Mesendoderm (in vitro differentiated cells): ENCODE measurements around the gene ARMH4.

Experiments used
- DNase-seq: peaks from one replicate; pipeline ENCODE4 v3.0.0; 2013
- H2AK5ac ChIP-seq: 2 replicates; pipeline ENCODE4 v1.6.1; 2013; ENCODE audit warnings: low read length, inconsistent platforms
- H2BK120ac ChIP-seq: 2 replicates; pipeline ENCODE4 v1.6.1; 2013; ENCODE audit warnings: low read depth, mild to moderate bottlenecking, low read length, moderate library complexity, mixed read lengths
- H2BK15ac ChIP-seq: replicated peaks from 2 replicates; pipeline ENCODE4 v1.6.1; 2013; ENCODE audit warnings: low read depth, mild to moderate bottlenecking, moderate library complexity
- H2BK5ac ChIP-seq: 2 replicates; pipeline ENCODE4 v1.6.1; 2013; ENCODE audit warnings: low read length, inconsistent platforms
- H3K18ac ChIP-seq: 2 replicates; pipeline ENCODE4 v1.6.1; 2013; ENCODE audit warnings: mild to moderate bottlenecking, low read length, mixed read lengths
- H3K23ac ChIP-seq: one replicate; pipeline ENCODE4 v1.6.1; 2013; ENCODE audit warnings: low read length
- H3K27ac ChIP-seq: 2 replicates; pipeline ENCODE4 v1.5.1; 2013; ENCODE audit warnings: low read depth, mild to moderate bottlenecking, inconsistent platforms, low read length, moderate library complexity
- H3K27me3 ChIP-seq: 2 replicates; pipeline ENCODE4 v1.6.1; 2013; ENCODE audit warnings: low read length, control low read depth, mild to moderate bottlenecking, inconsistent platforms; ENCODE audit not compliant: insufficient read depth, poor library complexity
- H3K36me3 ChIP-seq: 2 replicates; pipeline ENCODE4 v1.6.1; 2013; ENCODE audit warnings: low read length, inconsistent platforms; ENCODE audit not compliant: control insufficient read depth, insufficient read depth
- H3K4ac ChIP-seq: one replicate; pipeline ENCODE4 v1.6.1; 2013; ENCODE audit warnings: low read depth, mild to moderate bottlenecking, low read length, moderate library complexity
- H3K4me1 ChIP-seq: 2 replicates; pipeline ENCODE4 v1.6.1; 2013; ENCODE audit warnings: low read depth, low read length, inconsistent platforms; ENCODE audit not compliant: control insufficient read depth
- H3K4me2 ChIP-seq: 2 replicates; pipeline ENCODE4 v1.6.1; 2013; ENCODE audit warnings: low read length
- H3K4me3 ChIP-seq: 2 replicates; pipeline ENCODE4 v1.5.1; 2013; ENCODE audit warnings: mild to moderate bottlenecking, low read length
- H3K56ac ChIP-seq: one replicate; pipeline ENCODE4 v1.6.1; 2013; ENCODE audit warnings: low read length
- H3K79me1 ChIP-seq: 2 replicates; pipeline ENCODE4 v1.6.1; 2013; ENCODE audit warnings: low read length, inconsistent platforms
- H3K79me2 ChIP-seq: 2 replicates; pipeline ENCODE4 v1.6.1; 2013; ENCODE audit warnings: mild to moderate bottlenecking, low read length; ENCODE audit not compliant: control insufficient read depth, insufficient read depth
- H3K9ac ChIP-seq: 2 replicates; pipeline ENCODE4 v1.6.1; 2013; ENCODE audit warnings: low read length, inconsistent platforms
- H4K5ac ChIP-seq: one replicate; pipeline ENCODE4 v1.6.1; 2013; ENCODE audit warnings: low read length
- H4K8ac ChIP-seq: one replicate; pipeline ENCODE4 v1.6.1; 2013; ENCODE audit warnings: low read depth, mild to moderate bottlenecking, control low read depth, low read length, moderate library complexity
- WGBS: extraction: QIAGEN DNeasy Blood & Tissue Kit; methylation state at CpG from one replicate; pipeline ENCODE4 v1.1.7; 2013; ENCODE audit warnings: low lambda C conversion rate, missing lambda C conversion rate; ENCODE audit not compliant: insufficient coverage; ENCODE audit errors: extremely low coverage; 5-methylcytosine and 5-hydroxymethylcytosine counted together

The ARMH4 gene

GRCh38 chr14:58196198-58196597 lies 44.2 kb upstream of the ARMH4 start:
- H3K4ac ChIP-seq = no peak overlapping the region
- no peak for DNase-seq
- H4K8ac ChIP-seq = no peak overlapping the region
- H2BK15ac ChIP-seq = no peak overlapping the region
- H3K56ac ChIP-seq = no peak overlapping the region
- no peak overlapping the region for H4K5ac ChIP-seq
- no peak overlapping the region for H2BK120ac ChIP-seq
- H3K18ac ChIP-seq = no peak overlapping the region
- peaks cover 6% of the 10 kb centered on the region for H3K79me2 ChIP-seq
- H3K27ac ChIP-seq = no peak overlapping the region
- WGBS = no CpG with 5 or more reads among the region's 1 CpG
- H3K79me1 ChIP-seq = peaks cover 4% of the 10 kb centered on the region
- no peak overlapping the region for H3K9ac ChIP-seq
- H3K4me2 ChIP-seq = no peak overlapping the region
- no peaks in the 10 kb centered on the region for H3K27me3 ChIP-seq
- H3K23ac ChIP-seq = no peak overlapping the region
- no peak overlapping the region for H2AK5ac ChIP-seq
- no peaks in the 10 kb centered on the region for H3K36me3 ChIP-seq
- H2BK5ac ChIP-seq = no peak overlapping the region
- no peak overlapping the region for H3K4me3 ChIP-seq
- no peaks in the 10 kb centered on the region for H3K4me1 ChIP-seq

GRCh38 chr14:58193542-58193941 lies 41.5 kb upstream of the ARMH4 start:
- no peak overlapping the region for H3K27ac ChIP-seq
- no peak overlapping the region for H2BK5ac ChIP-seq
- no peaks in the 10 kb centered on the region for H3K79me1 ChIP-seq
- H3K4ac ChIP-seq = no peak overlapping the region
- no peak overlapping the region for H3K9ac ChIP-seq
- H3K79me2 ChIP-seq = no peaks in the 10 kb centered on the region
- no peak overlapping the region for H4K8ac ChIP-seq
- no peak overlapping the region for H3K23ac ChIP-seq
- H2BK15ac ChIP-seq = no peak overlapping the region
- WGBS = no CpG with 5 or more reads among the region's 2 CpGs
- no peaks in the 10 kb centered on the region for H3K36me3 ChIP-seq
- no peak overlapping the region for H3K18ac ChIP-seq
- no peak overlapping the region for H3K56ac ChIP-seq
- no peak overlapping the region for H2BK120ac ChIP-seq
- no peak overlapping the region for H2AK5ac ChIP-seq
- no peak for DNase-seq
- H3K4me2 ChIP-seq = no peak overlapping the region
- no peak overlapping the region for H3K4me3 ChIP-seq
- H4K5ac ChIP-seq = no peak overlapping the region
- H3K27me3 ChIP-seq = no peaks in the 10 kb centered on the region
- H3K4me1 ChIP-seq = no peaks in the 10 kb centered on the region

GRCh38 chr14:58191763-58192601 lies 40.0 kb upstream of the ARMH4 start:
- no peak for DNase-seq
- Histone ChIP-seq H2AK5ac (no peak overlapping the region), H3K4me2 (no peak overlapping the region), H3K4me1 (no peaks in the 10 kb centered on the region), H3K79me2 (no peaks in the 10 kb centered on the region), H4K8ac (no peak overlapping the region), H2BK120ac (no peak overlapping the region), H3K9ac (no peak overlapping the region), H3K23ac (no peak overlapping the region), H3K79me1 (no peaks in the 10 kb centered on the region), H3K4me3 (no peak overlapping the region), H3K4ac (no peak overlapping the region), H2BK15ac (no peak overlapping the region), H3K27ac (no peak overlapping the region), H3K27me3 (no peaks in the 10 kb centered on the region), H3K56ac (no peak overlapping the region), H3K36me3 (no peaks in the 10 kb centered on the region), H2BK5ac (no peak overlapping the region), H4K5ac (no peak overlapping the region), H3K18ac (no peak overlapping the region)
- WGBS = no CpG with 5 or more reads among the region's 3 CpGs

- WGBS = no CpG with 5 or more reads among the region's 2 CpGs
- Histone ChIP-seq H4K5ac (no peak overlapping the region), H3K18ac (no peak overlapping the region), H3K27me3 (no peaks in the 10 kb centered on the region), H4K8ac (no peak overlapping the region), H3K23ac (no peak overlapping the region), H2BK120ac (no peak overlapping the region), H3K79me2 (no peaks in the 10 kb centered on the region), H2BK5ac (no peak overlapping the region), H3K9ac (no peak overlapping the region), H3K36me3 (no peaks in the 10 kb centered on the region), H3K79me1 (no peaks in the 10 kb centered on the region), H3K4ac (no peak overlapping the region), H2BK15ac (no peak overlapping the region), H3K4me3 (no peak overlapping the region), H3K4me1 (no peaks in the 10 kb centered on the region), H3K27ac (no peak overlapping the region), H2AK5ac (no peak overlapping the region), H3K56ac (no peak overlapping the region), H3K4me2 (no peak overlapping the region)
- DNase-seq = no peak
Measured at GRCh38 chr14:58189176-58189575, 37.2 kb upstream of the ARMH4 start.

- Histone ChIP-seq H2BK15ac (no peak overlapping the region), H3K27me3 (no peaks in the 10 kb centered on the region), H3K56ac (no peak overlapping the region), H4K8ac (no peak overlapping the region), H3K4me1 (no peaks in the 10 kb centered on the region), H4K5ac (no peak overlapping the region), H3K4ac (no peak overlapping the region), H3K18ac (no peak overlapping the region), H3K36me3 (no peaks in the 10 kb centered on the region), H3K9ac (no peak overlapping the region), H2BK5ac (no peak overlapping the region), H3K27ac (no peak overlapping the region), H3K4me3 (no peak overlapping the region), H3K79me2 (no peaks in the 10 kb centered on the region), H2AK5ac (no peak overlapping the region), H3K23ac (no peak overlapping the region), H3K79me1 (no peaks in the 10 kb centered on the region), H3K4me2 (no peak overlapping the region), H2BK120ac (no peak overlapping the region)
- WGBS = no CpG with 5 or more reads among the region's 5 CpGs
- DNase-seq = no peak
Measured at GRCh38 chr14:58177125-58177524, 25.1 kb upstream of the ARMH4 start.

GRCh38 chr14:58171090-58171489 lies 19.1 kb upstream of the ARMH4 start:
- Histone ChIP-seq H2BK120ac (no peak overlapping the region), H4K8ac (no peak overlapping the region), H2BK15ac (no peak overlapping the region), H3K4ac (no peak overlapping the region), H3K23ac (no peak overlapping the region), H3K4me1 (no peaks in the 10 kb centered on the region), H2AK5ac (no peak overlapping the region), H3K56ac (no peak overlapping the region), H3K36me3 (no peaks in the 10 kb centered on the region), H3K27me3 (no peaks in the 10 kb centered on the region), H3K4me2 (no peak overlapping the region), H3K79me1 (no peaks in the 10 kb centered on the region), H3K27ac (no peak overlapping the region), H2BK5ac (no peak overlapping the region), H3K4me3 (no peak overlapping the region), H4K5ac (no peak overlapping the region), H3K79me2 (no peaks in the 10 kb centered on the region), H3K18ac (no peak overlapping the region), H3K9ac (no peak overlapping the region)
- peak; percentile 96 for DNase-seq
- WGBS = no CpG with 5 or more reads among the region's 6 CpGs
